Adrenal gland (tissue), 5 donors: Measurements from ENCODE around the gene PROSER2.

ENCODE experiments used
- CTCF ChIP-seq, 6 experiments: fragments of 450-650 bp in 4 of 6; fragments of 200-600 bp in 2 of 6; sonication (generic) in 1 of 6; IDR thresholded peaks; 1 replicate in 5 of 6; 2 replicates in 1 of 6; pipeline versions ENCODE4 v1.5.1 to v1.8.0; 2016 to 2021; ENCODE audit warnings: antibody characterized with exemption in 6 of 6, mild to moderate bottlenecking in 2 of 6, moderate library complexity in 1 of 6
- POLR2A ChIP-seq, 2 donors: fragments of 450-650 bp; IDR thresholded peaks; one replicate each; pipeline ENCODE4 v1.6.1; 2017; ENCODE audit warnings: antibody characterized with exemption in 2 of 2, mild to moderate bottlenecking in 2 of 2, moderate library complexity in 1 of 2
- donor health status: DM: no; HTN: no; CAD: no.

GRCh38 chr10:11824376-11824775 is 1.2 kb downstream of the PROSER2 start:
- TF ChIP-seq CTCF (IDR thresholded peaks at IDR 0.05) (no peak), POLR2A (IDR thresholded peaks at IDR 0.05) (no peak)
